HepG2 (cell line): Measurements from ENCODE around the gene GSTCD. TPM values are rescaled to one million over a fixed set of nuclear protein-coding genes. Genes with fewer than 3 reads are reported as not detected.

Source experiments
- ATAC-seq: fragments of 200-7000 bp; cut with Tn5 transposase; 3 replicates; pipeline ENCODE4 v1.9.1; 2020; ENCODE audit warnings: mild to moderate bottlenecking, moderate library complexity
- BruUV-seq: library from RNA; stranded (reverse); fragments of 400-500 nt; replicated peaks from 2 replicates; lab custom pipeline; 2021; lab: Mats Ljungman, UMichigan
- CTCF ChIA-PET: fragments of 300-600 bp; formaldehyde crosslinking; extraction: SDS; loops from one replicate; lab custom pipeline; 2021; ENCODE audit warnings: low total read pairs, inconsistent platforms, low intra/inter-chr PET ratio; lab: Yijun Ruan, JAX
- POLR2A ChIA-PET: fragments of 350-600 bp; sonication (Branson Sonifier 250); formaldehyde crosslinking; loops from one replicate; lab custom pipeline; 2020; ENCODE audit warnings: antibody characterized with exemption, inconsistent platforms; lab: Yijun Ruan, JAX
- DNase-seq: peaks from one replicate; pipeline ENCODE4 v3.0.0-alpha.2; 2015; ENCODE audit warnings: low spot score
- FAIRE-seq: peaks from 3 replicates; lab custom pipeline; 2011; peaks lifted over from hg19 to GRCh38; lab: Jason Lieb, UNC
- H2AFZ ChIP-seq: one replicate; pipeline ENCODE4 v1.6.1; 2011; ENCODE audit warnings: low read length, inconsistent platforms
- H3K27ac ChIP-seq: fragments of 300-600 bp; 3 replicates; pipeline ENCODE4 v1.8.0; 2011; ENCODE audit warnings: mixed run types, mild to moderate bottlenecking, mixed read lengths, low read length, inconsistent platforms; ENCODE audit not compliant: insufficient read depth; ENCODE audit errors: extremely low read length
- H3K27me3 ChIP-seq, 2 experiments: fragments of 200-600 bp in 1 of 2; 2 replicates in 1 of 2; 3 replicates in 1 of 2; pipeline versions ENCODE4 v1.6.0 to v1.8.0; 2011; ENCODE audit warnings: low read length in 2 of 2, mild to moderate bottlenecking in 2 of 2, moderate library complexity in 2 of 2, inconsistent platforms in 1 of 2; ENCODE audit not compliant: insufficient read depth in 2 of 2, control insufficient read depth in 1 of 2
- H3K36me3 ChIP-seq, 2 experiments: fragments of 200-600 bp in 1 of 2; replicated peaks in 1 of 2; 2 replicates in 1 of 2; 3 replicates in 1 of 2; pipeline versions ENCODE4 v1.5.1 to v1.8.0; 2011; ENCODE audit warnings: low read length in 2 of 2, inconsistent platforms in 1 of 2; ENCODE audit not compliant: insufficient read depth in 2 of 2, control insufficient read depth in 1 of 2
- H3K4me1 ChIP-seq: 2 replicates; pipeline ENCODE4 v1.5.1; 2012; ENCODE audit warnings: low read length, inconsistent platforms; ENCODE audit not compliant: insufficient read depth
- H3K4me2 ChIP-seq: 2 replicates; pipeline ENCODE4 v1.6.0; 2011; ENCODE audit warnings: low read depth, low read length, inconsistent platforms
- H3K4me3 ChIP-seq, 3 experiments: fragments of 200-600 bp in 1 of 3; sonication (generic), shearing (Covaris generic) in 1 of 3; replicated peaks in 1 of 3; 2 replicates each; pipeline ENCODE4 v1.5.1; 2011 to 2016; ENCODE audit warnings: low read length in 3 of 3, inconsistent platforms in 2 of 3, low read depth in 2 of 3, mild to moderate bottlenecking in 2 of 3, control low read depth in 1 of 3, mixed read lengths in 1 of 3; ENCODE audit not compliant: insufficient read depth in 1 of 3
- H3K79me2 ChIP-seq: one replicate; pipeline ENCODE4 v1.6.1; 2011; ENCODE audit warnings: low read length, inconsistent platforms; ENCODE audit not compliant: insufficient read depth
- H3K9ac ChIP-seq: 2 replicates; pipeline ENCODE4 v1.6.0; 2011; ENCODE audit warnings: mild to moderate bottlenecking, low read depth, low read length, inconsistent platforms; ENCODE audit not compliant: insufficient read depth
- H3K9me3 ChIP-seq: 2 replicates; pipeline ENCODE4 v1.5.1; 2012; ENCODE audit warnings: mild to moderate bottlenecking, low read length
- H4K20me1 ChIP-seq: 2 replicates; pipeline ENCODE4 v1.6.0; 2011; ENCODE audit warnings: inconsistent platforms, mild to moderate bottlenecking, low read length, moderate library complexity; ENCODE audit not compliant: insufficient read depth
- AHDC1 ChIP-seq: sonication (generic); formaldehyde crosslinking; IDR thresholded peaks from 2 replicates; pipeline ENCODE4 v1.5.1; 2020; ENCODE audit warnings: mild to moderate bottlenecking, missing genetic modification reagents, borderline replicate concordance
- ARNT ChIP-seq: fragments of 450-650 bp; IDR thresholded peaks from 2 replicates; pipeline ENCODE4 v1.6.1; 2017
- CAMTA2 ChIP-seq: sonication (generic); formaldehyde crosslinking; IDR thresholded peaks from 2 replicates; pipeline ENCODE4 v1.4.0; 2020; ENCODE audit warnings: mild to moderate bottlenecking, missing genetic modification reagents, borderline replicate concordance
- FOXK1 ChIP-seq: sonication (generic); formaldehyde crosslinking; IDR thresholded peaks from 2 replicates; pipeline ENCODE4 v1.4.0; 2020; ENCODE audit warnings: low read depth, missing genetic modification reagents, borderline replicate concordance
- HOXA3 ChIP-seq: sonication (generic); formaldehyde crosslinking; IDR thresholded peaks from 2 replicates; pipeline ENCODE4 v1.5.0; 2020; ENCODE audit warnings: missing genetic modification reagents
- JUNB ChIP-seq: sonication (generic); formaldehyde crosslinking; IDR thresholded peaks from 2 replicates; pipeline ENCODE4 v1.8.0; 2022; ENCODE audit warnings: missing genetic modification reagents, mild to moderate bottlenecking, borderline replicate concordance
- KDM6A ChIP-seq: IDR thresholded peaks from 2 replicates; pipeline ENCODE4 v1.6.1; 2016; ENCODE audit warnings: low read depth
- MED13 ChIP-seq: sonication (generic); formaldehyde crosslinking; IDR thresholded peaks from 2 replicates; pipeline ENCODE4 v1.5.0; 2020; ENCODE audit warnings: missing genetic modification reagents
- SIN3B ChIP-seq: fragments of 150-350 bp; IDR thresholded peaks from 2 replicates; pipeline ENCODE4 v1.6.1; 2014; ENCODE audit warnings: low read length
- WIZ ChIP-seq: sonication (generic); formaldehyde crosslinking; IDR thresholded peaks from 2 replicates; pipeline ENCODE4 v1.5.1; 2020; ENCODE audit warnings: mild to moderate bottlenecking, missing genetic modification reagents
- ZBTB43 ChIP-seq: sonication (generic); formaldehyde crosslinking; conservative IDR thresholded peaks from 2 replicates; pipeline ENCODE4 v1.4.0; 2020; ENCODE audit warnings: missing genetic modification reagents
- ZFYVE20 ChIP-seq: sonication (generic); formaldehyde crosslinking; IDR thresholded peaks from 2 replicates; pipeline ENCODE4 v1.8.0; 2023; ENCODE audit warnings: low read depth, mild to moderate bottlenecking, moderate library complexity, missing genetic modification reagents, borderline replicate concordance
- ZNF276 ChIP-seq: sonication (generic); formaldehyde crosslinking; IDR thresholded peaks from 2 replicates; pipeline ENCODE4 v1.4.0; 2020; ENCODE audit warnings: mild to moderate bottlenecking, low read depth, missing genetic modification reagents
- ZNF34 ChIP-seq: sonication (generic); formaldehyde crosslinking; IDR thresholded peaks from 2 replicates; pipeline ENCODE4 v1.4.0; 2020; ENCODE audit warnings: mild to moderate bottlenecking, missing genetic modification reagents, borderline replicate concordance
- ZNF460 ChIP-seq: sonication (generic); formaldehyde crosslinking; IDR thresholded peaks from 2 replicates; pipeline ENCODE4 v1.5.1; 2020; ENCODE audit warnings: missing genetic modification reagents, mild to moderate bottlenecking, borderline replicate concordance
- ZNF552 ChIP-seq: sonication (generic); formaldehyde crosslinking; IDR thresholded peaks from 2 replicates; pipeline ENCODE4 v1.9.0; 2022; ENCODE audit warnings: missing genetic modification reagents, mild to moderate bottlenecking, borderline replicate concordance
- WGBS: methylation state at CpG from one replicate; pipeline ENCODE4 v1.1.6; 2017; ENCODE audit warnings: low lambda C conversion rate; 5-methylcytosine and 5-hydroxymethylcytosine counted together
- in situ Hi-C: cut with HindIII; loops from 2 replicates; pipeline ENCODE4 v1.10.0; 2017; ENCODE audit warnings: low pct_unique_long_range_greater_than_20kb; ENCODE audit not compliant: extremely low pct_ligation_motif_present
- intact Hi-C: fragments of 100-400 bp; cut with micrococcal nuclease; formaldehyde crosslinking; loops from one replicate; pipeline ENCODE4 v1.10.0; 2022; ENCODE audit not compliant: unreplicated experiment
- polyA plus RNA-seq, 8 experiments: library from polyadenylated mRNA; depleted of rRNA in 3 of 8; stranded (reverse) in 7 of 8; unstranded in 1 of 8; fragments of >200 nt; fragmentation: Illumina TruSeq in 4 of 8; extraction: Trizol in 4 of 8; gene quantifications; 2 replicates each; pipeline versions ENCODE4 v1.2.1 to v1.2.3, GENCODE V29; 2011 to 2016; ENCODE audit warnings: low read depth in 4 of 8, missing spikeins in 1 of 8, mixed read lengths in 1 of 8; ENCODE audit not compliant: insufficient read depth in 1 of 8
- total RNA-seq, 5 experiments: library from RNA; depleted of rRNA; stranded (reverse); fragments of >200 nt; fragmentation: Illumina TruSeq; extraction: Trizol; gene quantifications; 2 replicates each; pipeline ENCODE4 v1.2.3, GENCODE V29; 2016; ENCODE audit warnings: low read depth in 1 of 5

The GSTCD gene
- total and polyA plus RNA-seq, 2 of the 13 experiments (the other 11 are each of a cell fraction or from before 2014, with no cell fraction given), result 7.9 to 30.8 TPM

- 94% methylated on average over 2 of the region's 2 CpGs for WGBS
- Histone ChIP-seq H3K4me2 (no peak overlapping the region), H3K27ac (no peak overlapping the region), H4K20me1 (no peaks in the 10 kb centered on the region), H3K4me1 (peaks cover 6% of the 10 kb centered on the region; the same call in 1 of the 2 replicates), H3K27me3 (no peaks in the 10 kb centered on the region), H3K9ac (no peak overlapping the region), H2AFZ (no peak overlapping the region), H3K9me3 (no peaks in the 10 kb centered on the region), H3K36me3 (no peaks in the 10 kb centered on the region; a peak in 1 of 5 replicates), H3K4me3 (no peak overlapping the region), H3K79me2 (no peaks in the 10 kb centered on the region)
- in situ Hi-C loops (no loop called here), intact Hi-C loops (no loop called here)
- ATAC-seq (no peak), DNase-seq (no peak), FAIRE-seq (no peak)
- CTCF ChIA-PET, result no interaction called here
- no TSS peak for BruUV-seq
- POLR2A ChIA-PET, result no interaction called here
- TF ChIP-seq KDM6A (CRISPR knock-in tag), result no peak
- TF ChIP-seq ZNF552 (CRISPR knock-in tag), result no peak
- no peak for TF ChIP-seq ZFYVE20 (CRISPR knock-in tag)
- no peak for TF ChIP-seq FOXK1
- TF ChIP-seq ARNT, result no peak
- TF ChIP-seq CAMTA2 (CRISPR knock-in tag), result no peak
- no peak for TF ChIP-seq MED13 (CRISPR knock-in tag)
- TF ChIP-seq AHDC1 (CRISPR knock-in tag), result no peak
- no peak for TF ChIP-seq HOXA3
- TF ChIP-seq ZBTB43 (CRISPR knock-in tag), result no peak
- no peak for TF ChIP-seq SIN3B
- TF ChIP-seq ZNF276, result no peak
- TF ChIP-seq ZNF460, result no peak
- no peak for TF ChIP-seq JUNB (CRISPR knock-in tag)
- TF ChIP-seq WIZ, result no peak
- no peak for TF ChIP-seq ZNF34
These were observed 76.2 kb downstream of the GSTCD start for GRCh38 chr4:105784761-105785160.
